NCI-H1436 (cell line): ENCODE measurements around the gene ACIN1.

ENCODE experiments used
- DNase-seq: peaks from one replicate; lab custom pipeline; 2025; lab: John Stamatoyannopoulos, UW

The ACIN1 gene

GRCh38 chr14:23094666-23095195 lies at the start of gene ACIN1:
Gene ACIN1 (minus strand): TSS chr14:23095136. CDS start chr14:23095112, 24 bp downstream.
- DNase-seq: no peak

- DNase-seq: no peak
These were observed 49.0 kb upstream of the ACIN1 start for GRCh38 chr14:23143911-23144310.

GRCh38 chr14:23142826-23143225 lies 47.9 kb upstream of the ACIN1 start:
- DNase-seq: no peak

GRCh38 chr14:23141706-23142444 lies 46.9 kb upstream of the ACIN1 start:
- no peak for DNase-seq

- no peak for DNase-seq
These were observed 45.4 kb upstream of the ACIN1 start for GRCh38 chr14:23140371-23140770.

- DNase-seq: no peak
These were observed 44.9 kb upstream of the ACIN1 start for GRCh38 chr14:23139874-23140273.

- no peak for DNase-seq
These were observed 43.0 kb upstream of the ACIN1 start for GRCh38 chr14:23137813-23138535.

- no peak for DNase-seq
These were observed 42.4 kb upstream of the ACIN1 start for GRCh38 chr14:23137192-23137812.

GRCh38 chr14:23136566-23137133 lies 41.7 kb upstream of the ACIN1 start:
- no peak for DNase-seq

GRCh38 chr14:23132970-23133369 lies 38.0 kb upstream of the ACIN1 start:
- DNase-seq: no peak

- no peak for DNase-seq
These were observed 36.5 kb upstream of the ACIN1 start for GRCh38 chr14:23131482-23131881.

GRCh38 chr14:23130871-23131270 lies 35.9 kb upstream of the ACIN1 start:
- no peak for DNase-seq

- no peak for DNase-seq
These were observed 34.9 kb upstream of the ACIN1 start for GRCh38 chr14:23129759-23130316.

GRCh38 chr14:23128969-23129758 lies 34.2 kb upstream of the ACIN1 start:
- no peak for DNase-seq

- no peak for DNase-seq
These were observed 32.9 kb upstream of the ACIN1 start for GRCh38 chr14:23127861-23128260.

- no peak for DNase-seq
These were observed 31.8 kb upstream of the ACIN1 start for GRCh38 chr14:23126548-23127278.

GRCh38 chr14:23125933-23126524 lies 31.1 kb upstream of the ACIN1 start:
- no peak for DNase-seq

- no peak for DNase-seq
These were observed 30.1 kb upstream of the ACIN1 start for GRCh38 chr14:23125011-23125410.

GRCh38 chr14:23124337-23124954 lies 29.5 kb upstream of the ACIN1 start:
- no peak for DNase-seq

- DNase-seq: no peak
These were observed 28.5 kb upstream of the ACIN1 start for GRCh38 chr14:23123419-23123818.
